Astrocyte of the spinal cord (primary cell): ENCODE results near the gene SSH3.

ENCODE experiments used
- DNase-seq: peaks from one replicate; pipeline ENCODE4 v3.0.0; 2011; ENCODE audit warnings: low read depth, low spot score
- H3K4me3 ChIP-seq: 2 replicates; pipeline ENCODE4 v1.5.1; 2011; ENCODE audit warnings: low read depth, mild to moderate bottlenecking, low read length, moderate library complexity
- CTCF ChIP-seq: IDR thresholded peaks from 2 replicates; pipeline ENCODE4 v1.5.1; 2012; ENCODE audit warnings: low read depth, mild to moderate bottlenecking, low read length, inconsistent platforms
- in situ Hi-C: cut with HindIII; loops from 2 replicates; pipeline ENCODE4 v1.10.0; 2017; ENCODE audit warnings: low sequenced_read_pairs

The SSH3 gene

GRCh38 chr11:67280788-67281551 lies 22.4 kb upstream of the SSH3 start:
- no peak overlapping the region for H3K4me3 ChIP-seq
- no peak for DNase-seq
- in situ Hi-C loops, result no loop called here
- no peak for TF ChIP-seq CTCF

GRCh38 chr11:67281552-67282150 lies 21.7 kb upstream of the SSH3 start:
- no peak for TF ChIP-seq CTCF
- no peak for DNase-seq
- in situ Hi-C loops, result no loop called here
- no peak overlapping the region for H3K4me3 ChIP-seq

- no peak for DNase-seq
- no peak for TF ChIP-seq CTCF
- in situ Hi-C loops, result no loop called here
- no peak overlapping the region for H3K4me3 ChIP-seq
These were observed 21.0 kb upstream of the SSH3 start for GRCh38 chr11:67282155-67282875.

GRCh38 chr11:67282876-67283371 lies 20.4 kb upstream of the SSH3 start:
- no peak overlapping the region for H3K4me3 ChIP-seq
- no peak for DNase-seq
- in situ Hi-C loops, result no loop called here
- no peak for TF ChIP-seq CTCF

- no peak overlapping the region for H3K4me3 ChIP-seq
- DNase-seq, result no peak
- TF ChIP-seq CTCF, result no peak
- in situ Hi-C loops, result no loop called here
These were observed 19.8 kb upstream of the SSH3 start for GRCh38 chr11:67283481-67283963.

GRCh38 chr11:67284811-67285540 lies 18.4 kb upstream of the SSH3 start:
- no peak for DNase-seq
- no peak overlapping the region for H3K4me3 ChIP-seq
- TF ChIP-seq CTCF, result no peak
- in situ Hi-C loops, result no loop called here
